ENCODE data around the gene NADSYN1. TPM values are rescaled to one million over a fixed set of nuclear protein-coding genes. Genes with fewer than 3 reads are reported as not detected.

Gene NADSYN1
- total and polyA plus RNA-seq, 8 donors: 28.0 to 320 (median 65.2) TPM

DNA sequence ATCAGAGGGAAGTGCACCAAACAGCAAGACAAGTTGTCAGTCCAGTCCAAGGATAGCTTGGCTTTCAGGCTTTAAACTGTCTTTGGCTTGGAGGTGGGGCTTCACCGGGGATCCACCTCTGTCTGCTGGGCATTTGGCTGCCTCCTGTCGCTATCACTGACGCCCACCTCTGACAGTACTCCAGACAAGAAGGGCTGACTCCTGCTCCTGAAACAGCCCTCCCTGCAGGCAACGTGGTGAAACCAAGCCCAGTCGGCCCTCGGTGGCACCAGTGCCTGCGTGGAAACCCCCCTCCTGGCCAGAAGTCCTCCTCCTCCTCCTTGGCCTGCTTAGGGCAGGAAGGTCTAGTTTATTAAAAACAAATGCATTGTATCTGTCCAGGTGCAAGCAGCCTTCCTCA, 21.7 kb upstream of the NADSYN1 start:
- DNase-seq: no peak
- H3K36me3 ChIP-seq: peaks cover 0 to 18% (median 15%) of the 10 kb centered on the region in 4 donors
- intact Hi-C loops (cut with DNase I; ENCODE audit: low total_unique reads): no loop called here
- WGBS, 5 donors: 60 to 77% (median 71%) methylated on average over 7 of the region's 7 CpGs
- no peak overlapping the region for H3K27ac ChIP-seq
- no peaks in the 10 kb centered on the region for H3K27me3 ChIP-seq
- no peaks in the 10 kb centered on the region for H3K9me3 ChIP-seq
- TF ChIP-seq EP300 (IDR thresholded peaks at IDR 0.05) (no peak), POLR2AphosphoS5 (IDR thresholded peaks at IDR 0.05) (no peak), POLR2A (IDR thresholded peaks at IDR 0.05) (no peak)
- TF ChIP-seq, protein P1, sequence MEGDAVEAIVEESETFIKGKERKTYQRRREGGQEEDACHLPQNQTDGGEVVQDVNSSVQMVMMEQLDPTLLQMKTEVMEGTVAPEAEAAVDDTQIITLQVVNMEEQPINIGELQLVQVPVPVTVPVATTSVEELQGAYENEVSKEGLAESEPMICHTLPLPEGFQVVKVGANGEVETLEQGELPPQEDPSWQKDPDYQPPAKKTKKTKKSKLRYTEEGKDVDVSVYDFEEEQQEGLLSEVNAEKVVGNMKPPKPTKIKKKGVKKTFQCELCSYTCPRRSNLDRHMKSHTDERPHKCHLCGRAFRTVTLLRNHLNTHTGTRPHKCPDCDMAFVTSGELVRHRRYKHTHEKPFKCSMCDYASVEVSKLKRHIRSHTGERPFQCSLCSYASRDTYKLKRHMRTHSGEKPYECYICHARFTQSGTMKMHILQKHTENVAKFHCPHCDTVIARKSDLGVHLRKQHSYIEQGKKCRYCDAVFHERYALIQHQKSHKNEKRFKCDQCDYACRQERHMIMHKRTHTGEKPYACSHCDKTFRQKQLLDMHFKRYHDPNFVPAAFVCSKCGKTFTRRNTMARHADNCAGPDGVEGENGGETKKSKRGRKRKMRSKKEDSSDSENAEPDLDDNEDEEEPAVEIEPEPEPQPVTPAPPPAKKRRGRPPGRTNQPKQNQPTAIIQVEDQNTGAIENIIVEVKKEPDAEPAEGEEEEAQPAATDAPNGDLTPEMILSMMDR (IDR thresholded peaks at IDR 0.05): no peak
- H3K4me1 ChIP-seq: peaks cover 0 to 24% (median 9%) of the 10 kb centered on the region in 4 donors
- H3K4me3 ChIP-seq: no peak overlapping the region

DNA sequence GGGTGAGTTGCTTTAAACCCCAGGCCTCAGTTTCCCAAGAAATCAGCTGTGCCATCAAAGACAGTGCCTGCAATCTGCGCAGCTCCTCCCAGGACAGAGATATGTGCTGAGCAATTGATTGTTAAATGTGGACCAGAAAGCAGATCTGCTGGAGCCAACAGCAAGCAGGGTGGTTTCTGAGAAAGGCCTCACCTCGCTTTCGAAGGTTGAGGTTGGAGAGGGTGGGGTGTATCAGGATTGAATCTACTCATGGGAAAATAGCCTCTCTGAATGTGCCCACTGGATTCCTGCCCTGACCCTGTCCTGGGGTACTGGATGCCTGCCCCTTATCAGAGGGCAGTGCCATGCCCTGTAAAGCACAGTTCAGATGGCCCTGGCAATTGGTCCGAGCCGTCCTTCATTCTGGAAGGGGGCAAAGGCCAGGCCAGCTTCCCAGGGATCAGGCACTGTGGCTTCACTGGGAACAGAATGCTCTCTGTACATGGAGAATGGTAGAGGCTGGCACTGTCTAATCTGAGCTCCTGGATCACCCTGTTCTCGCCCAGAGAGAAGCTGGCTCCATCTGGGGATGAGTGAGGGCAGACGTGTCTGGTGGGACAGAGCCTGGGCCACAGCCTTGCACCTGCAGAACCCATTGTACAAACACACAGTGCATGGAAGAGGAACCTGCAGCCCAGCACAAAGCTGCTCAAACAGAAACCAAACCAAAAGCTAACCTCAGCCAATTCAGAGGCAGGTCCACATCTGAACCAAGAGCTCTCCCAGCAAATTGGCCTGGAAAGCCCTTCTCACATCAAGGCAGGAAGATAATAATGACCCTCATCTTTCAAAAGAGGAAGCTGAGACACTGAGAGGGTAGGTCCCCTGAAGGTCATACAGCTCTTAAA, 20.0 kb upstream of the NADSYN1 start:
- intact Hi-C loops (cut with DNase I; ENCODE audit: low total_unique reads): no loop called here
- Histone ChIP-seq H3K4me3 (no peak overlapping the region), H3K9me3 (no peaks in the 10 kb centered on the region), H3K27ac (peak overlapping the region; percentile 41 to 73 (median 68)), H3K27me3 (no peaks in the 10 kb centered on the region), H3K4me1 (peaks cover 0 to 24% (median 9%) of the 10 kb centered on the region in 4 donors), H3K36me3 (peaks cover 0 to 32% (median 29%) of the 10 kb centered on the region in 4 donors)
- TF ChIP-seq EP300 (IDR thresholded peaks at IDR 0.05): no peak
- 58 to 72% (median 63%) methylated on average over 7 of the region's 7 CpGs for WGBS, 5 donors
- peak in 1 of 2 donors; percentile 47 for DNase-seq

DNA sequence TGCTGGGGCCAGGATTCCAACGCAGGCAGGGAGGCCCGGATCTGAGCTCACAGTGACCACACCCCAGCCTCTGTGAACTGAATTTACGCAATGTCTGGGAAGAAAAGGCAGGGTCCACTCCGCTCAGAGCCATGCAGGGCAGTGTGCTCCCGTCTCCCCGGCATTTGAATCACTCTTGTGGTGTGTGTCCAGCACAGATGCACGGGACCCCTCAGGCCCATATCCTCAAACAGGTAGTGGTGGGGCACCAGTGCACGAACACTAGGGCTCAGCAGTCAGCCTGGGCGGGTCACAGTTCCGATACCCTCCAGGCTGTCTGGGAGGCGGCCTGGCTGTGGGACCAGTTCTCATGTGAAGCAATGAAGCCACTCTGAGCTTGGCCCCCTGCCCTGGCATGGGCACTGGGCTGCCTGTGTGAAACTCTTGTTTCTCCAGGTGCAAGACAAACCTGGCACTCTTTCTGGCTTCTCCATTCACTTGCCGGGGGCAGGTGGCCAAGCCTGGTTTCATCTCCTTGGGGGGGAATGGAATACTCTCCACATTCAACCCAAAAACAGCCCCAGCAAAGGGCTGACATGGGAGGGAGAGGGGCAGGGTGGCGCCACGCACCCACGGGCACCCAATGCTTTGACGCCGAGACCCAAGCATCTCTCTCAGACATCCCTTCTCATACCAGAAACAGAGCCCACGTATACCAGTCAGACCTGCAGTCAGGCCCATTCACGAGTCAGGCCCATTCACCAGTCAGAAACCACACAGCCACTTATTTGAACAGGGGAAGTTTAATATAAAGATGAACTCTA, 19.2 kb upstream of the NADSYN1 start:
- intact Hi-C loops (cut with DNase I; ENCODE audit: low total_unique reads): no loop called here
- Histone ChIP-seq H3K27me3 (no peaks in the 10 kb centered on the region), H3K27ac (peak overlapping the region in 4 of 5 donors; percentile 60 to 73 (median 70)), H3K4me3 (no peak overlapping the region), H3K4me1 (peaks cover 0 to 24% (median 7%) of the 10 kb centered on the region in 4 donors), H3K36me3 (peaks cover 0 to 40% (median 38%) of the 10 kb centered on the region in 4 donors), H3K9me3 (no peaks in the 10 kb centered on the region)
- WGBS, 5 donors: 52 to 67% (median 61%) methylated on average over 12 to 19 of the region's 19 CpGs
- peak; percentile 83 to 84 for DNase-seq
- TF ChIP-seq EP300 (IDR thresholded peaks at IDR 0.05) (no peak), POLR2AphosphoS5 (IDR thresholded peaks at IDR 0.05) (no peak), POLR2A (IDR thresholded peaks at IDR 0.05) (no peak)
- TF ChIP-seq, protein P1 (IDR thresholded peaks at IDR 0.05): no peak

DNA sequence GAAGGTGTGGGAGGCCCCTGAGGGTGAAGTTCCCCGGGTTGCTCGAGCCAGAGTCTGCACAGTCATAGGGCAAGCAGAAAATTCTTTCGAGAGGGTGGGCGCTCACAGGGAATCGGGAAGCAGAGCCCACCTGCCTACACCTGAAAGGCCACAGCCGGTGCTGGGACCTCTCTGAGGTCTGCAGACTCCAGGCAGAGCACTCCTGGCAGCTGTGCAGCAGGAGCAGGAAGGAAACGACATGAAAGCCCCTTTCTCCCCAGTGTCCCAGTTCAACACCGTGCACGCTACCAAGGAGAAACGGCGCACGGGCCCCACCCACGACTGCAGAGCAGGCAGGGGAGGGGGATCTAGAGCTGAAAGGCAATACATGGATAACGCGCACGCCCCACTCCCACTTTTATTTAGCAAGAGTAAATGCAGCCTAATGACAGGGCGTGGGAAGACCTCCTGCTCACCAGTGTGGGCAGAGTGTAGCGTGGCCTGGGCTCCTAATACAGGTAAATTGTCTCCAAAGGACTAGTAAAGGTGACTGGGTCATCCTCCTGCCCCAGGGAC, 18.4 kb upstream of the NADSYN1 start:
- Histone ChIP-seq H3K27ac (no peak overlapping the region), H3K4me1 (peaks cover 0 to 19% (median 3%) of the 10 kb centered on the region in 4 donors), H3K9me3 (no peaks in the 10 kb centered on the region), H3K4me3 (no peak overlapping the region), H3K36me3 (peaks cover 0 to 48% (median 46%) of the 10 kb centered on the region in 4 donors), H3K27me3 (no peaks in the 10 kb centered on the region)
- 80 to 90% (median 88%) methylated on average over 18 of the region's 18 CpGs for WGBS, 5 donors
- no peak for DNase-seq
- TF ChIP-seq, protein P1 (IDR thresholded peaks at IDR 0.05): no peak
- TF ChIP-seq POLR2AphosphoS5 (IDR thresholded peaks at IDR 0.05): no peak
- no peak for TF ChIP-seq EP300 (IDR thresholded peaks at IDR 0.05)
- no peak for TF ChIP-seq POLR2A (IDR thresholded peaks at IDR 0.05)
- intact Hi-C loops (cut with DNase I; ENCODE audit: low total_unique reads): no loop called here

Measured in stomach (tissue), 9 donors.